ENCODE results near the gene MAPK14. TPM values are rescaled to one million over a fixed set of nuclear protein-coding genes. Genes with fewer than 3 reads are reported as not detected.
A peak's percentile ranks its signal among the peaks of the same experiment; 100 is the strongest.
"Not testable (repeated sequence)": the region's sequence is repeated elsewhere in the genome, so short reads cannot be mapped to it uniquely, and the experiment has no call there.

The MAPK14 gene
- total RNA-seq, 1 donor from 2014 or later = 73.2 TPM

- H3K36me3 Mint-ChIP-seq (ENCODE audit: low read depth, unreplicated experiment) = peaks cover 20% of the 10 kb centered on the region
- H3K4me3 Mint-ChIP-seq (ENCODE audit: unreplicated experiment) = no peak overlapping the region
- DNase-seq (ENCODE audit: low spot score) = no peak
- H3K4me1 Mint-ChIP-seq (ENCODE audit: unreplicated experiment) = no peaks in the 10 kb centered on the region
- no peak for TF ChIP-seq CTCF (IDR thresholded peaks at IDR 0.05; ENCODE audit: unreplicated experiment)
- H3K27me3 Mint-ChIP-seq (ENCODE audit: unreplicated experiment) = no peaks in the 10 kb centered on the region
- H3K9me3 Mint-ChIP-seq (ENCODE audit: unreplicated experiment) = no peaks in the 10 kb centered on the region
- no peak overlapping the region for H3K27ac Mint-ChIP-seq (ENCODE audit: unreplicated experiment)
These were observed 48.8 kb downstream of the MAPK14 start for GRCh38 chr6:36076178-36077063.

- no peak for DNase-seq (ENCODE audit: low spot score)
- no peaks in the 10 kb centered on the region for H3K9me3 Mint-ChIP-seq (ENCODE audit: unreplicated experiment)
- H3K27ac Mint-ChIP-seq (ENCODE audit: unreplicated experiment) = no peak overlapping the region
- TF ChIP-seq CTCF (IDR thresholded peaks at IDR 0.05; ENCODE audit: unreplicated experiment) = no peak
- no peak overlapping the region for H3K4me3 Mint-ChIP-seq (ENCODE audit: unreplicated experiment)
- H3K27me3 Mint-ChIP-seq (ENCODE audit: unreplicated experiment) = no peaks in the 10 kb centered on the region
- peaks cover 36% of the 10 kb centered on the region for H3K36me3 Mint-ChIP-seq (ENCODE audit: low read depth, unreplicated experiment)
- H3K4me1 Mint-ChIP-seq (ENCODE audit: unreplicated experiment) = no peaks in the 10 kb centered on the region
These were observed 50.6 kb downstream of the MAPK14 start for GRCh38 chr6:36078159-36078558.

- Mint-ChIP-seq H3K4me3 (ENCODE audit: unreplicated experiment) (no peak overlapping the region), H3K4me1 (ENCODE audit: unreplicated experiment) (no peaks in the 10 kb centered on the region), H3K36me3 (ENCODE audit: low read depth, unreplicated experiment) (peaks cover 45% of the 10 kb centered on the region), H3K9me3 (ENCODE audit: unreplicated experiment) (no peaks in the 10 kb centered on the region), H3K27ac (ENCODE audit: unreplicated experiment) (no peak overlapping the region), H3K27me3 (ENCODE audit: unreplicated experiment) (no peaks in the 10 kb centered on the region)
- DNase-seq (ENCODE audit: low spot score) = no peak
- no peak for TF ChIP-seq CTCF (IDR thresholded peaks at IDR 0.05; ENCODE audit: unreplicated experiment)
These were observed 52.0 kb downstream of the MAPK14 start for GRCh38 chr6:36079601-36080000.

DNA sequence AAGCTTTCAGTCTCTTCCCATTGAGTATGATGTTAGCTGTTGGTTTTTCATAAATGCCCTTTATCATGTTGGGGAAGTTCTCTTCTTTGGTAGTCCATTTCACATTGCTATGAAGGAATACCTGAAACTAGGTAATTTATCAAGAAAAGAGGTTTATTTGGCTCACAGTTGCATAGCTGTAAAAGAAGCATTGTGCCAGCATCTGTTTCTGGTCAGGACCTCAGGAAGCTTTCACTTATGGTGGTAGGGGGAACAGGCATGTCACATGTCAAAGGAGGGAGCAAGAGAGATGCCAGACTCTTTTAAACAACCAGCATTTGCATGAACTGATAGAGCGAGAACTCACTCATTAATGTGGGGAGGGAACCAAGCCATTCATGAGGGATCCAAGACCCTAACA is 54.7 kb downstream of the MAPK14 start:
- no peak for TF ChIP-seq CTCF (IDR thresholded peaks at IDR 0.05; ENCODE audit: unreplicated experiment)
- peak overlapping the region; percentile 40 for H3K4me3 Mint-ChIP-seq (ENCODE audit: unreplicated experiment)
- peaks cover 63% of the 10 kb centered on the region for H3K36me3 Mint-ChIP-seq (ENCODE audit: low read depth, unreplicated experiment)
- no peak overlapping the region for H3K27ac Mint-ChIP-seq (ENCODE audit: unreplicated experiment)
- no peaks in the 10 kb centered on the region for H3K27me3 Mint-ChIP-seq (ENCODE audit: unreplicated experiment)
- no peaks in the 10 kb centered on the region for H3K4me1 Mint-ChIP-seq (ENCODE audit: unreplicated experiment)
- H3K9me3 Mint-ChIP-seq (ENCODE audit: unreplicated experiment) = no peaks in the 10 kb centered on the region
- no peak for DNase-seq (ENCODE audit: low spot score)

GRCh38 chr6:36083446-36083845 is 55.8 kb downstream of the MAPK14 start:
- H3K27ac Mint-ChIP-seq (ENCODE audit: unreplicated experiment) = no peak overlapping the region
- no peaks in the 10 kb centered on the region for H3K9me3 Mint-ChIP-seq (ENCODE audit: unreplicated experiment)

DNA sequence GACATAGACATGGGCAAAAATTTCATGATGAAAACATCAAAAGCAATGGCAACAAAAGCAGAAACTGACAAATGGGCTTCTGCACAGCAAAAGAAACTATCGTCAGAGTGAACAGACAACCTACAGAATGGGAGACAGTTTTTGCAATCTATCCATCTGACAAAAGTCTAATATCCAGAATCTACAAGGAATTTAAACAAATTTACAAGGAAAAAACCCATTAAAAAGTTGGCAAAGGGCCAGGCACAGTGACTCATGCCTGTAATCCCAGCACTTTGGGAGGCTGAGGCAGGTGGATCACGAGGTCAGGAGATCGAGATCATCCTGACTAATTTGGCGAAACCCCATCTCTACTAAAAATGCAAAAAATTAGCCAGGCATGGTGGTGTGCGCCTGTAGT is 60.6 kb downstream of the MAPK14 start:
- not testable (repeated sequence) for H3K27me3 Mint-ChIP-seq (ENCODE audit: unreplicated experiment); H3K9me3 Mint-ChIP-seq (ENCODE audit: unreplicated experiment); H3K4me1 Mint-ChIP-seq (ENCODE audit: unreplicated experiment); DNase-seq (ENCODE audit: low spot score); H3K27ac Mint-ChIP-seq (ENCODE audit: unreplicated experiment); H3K4me3 Mint-ChIP-seq (ENCODE audit: unreplicated experiment)
- peaks cover 47% of the 10 kb centered on the region for H3K36me3 Mint-ChIP-seq (ENCODE audit: low read depth, unreplicated experiment)

More at GRCh38 chr6:36083446-36083845, 55.8 kb downstream of the MAPK14 start:
- DNase-seq (ENCODE audit: low spot score) = no peak
- Mint-ChIP-seq H3K36me3 (ENCODE audit: low read depth, unreplicated experiment) (peaks cover 71% of the 10 kb centered on the region), H3K4me1 (ENCODE audit: unreplicated experiment) (no peaks in the 10 kb centered on the region), H3K4me3 (ENCODE audit: unreplicated experiment) (no peak overlapping the region), H3K27me3 (ENCODE audit: unreplicated experiment) (peaks cover 3% of the 10 kb centered on the region)
- no peak for TF ChIP-seq CTCF (IDR thresholded peaks at IDR 0.05; ENCODE audit: unreplicated experiment)
